Measurements from ENCODE around the gene MIGA2.

DNA sequence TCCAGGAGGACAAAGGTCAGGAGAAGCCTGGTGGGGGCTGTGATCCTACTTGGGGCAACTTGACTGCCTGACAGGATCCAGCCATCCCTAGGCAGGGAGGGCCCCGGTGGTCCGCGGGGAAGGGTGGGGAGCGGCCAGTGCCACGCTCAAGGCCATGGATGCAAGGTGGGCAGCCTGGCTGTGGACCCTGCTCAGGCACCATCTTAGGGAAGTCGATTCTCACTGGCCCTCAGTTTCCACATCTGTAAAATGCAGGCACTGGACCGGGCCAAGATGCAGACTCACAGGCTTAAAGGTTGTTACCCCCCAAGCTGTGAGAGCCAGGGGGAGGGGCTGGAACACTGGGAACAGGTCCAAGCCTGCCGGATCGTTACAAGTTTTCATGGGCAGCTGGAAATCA, 35.7 kb downstream of the MIGA2 start:
- TF ChIP-seq TAF1 (IDR thresholded peaks at IDR 0.05; ENCODE audit: borderline replicate concordance, insufficient read depth, low read length), result no peak
- no peak for TF ChIP-seq POLR2AphosphoS5 (IDR thresholded peaks at IDR 0.05; ENCODE audit: low read depth, low read length)
- no peak for TF ChIP-seq SIN3A (IDR thresholded peaks at IDR 0.05; ENCODE audit: borderline replicate concordance, insufficient read depth, low read length)

Measured in PFSK-1 (cell line).